Psoas muscle (tissue), 8 donors: ENCODE measurements around the gene GRAP2. TPM values are rescaled to one million over a fixed set of nuclear protein-coding genes. Genes with fewer than 3 reads are reported as not detected.

Experiments used
- ATAC-seq, 4 donors: fragments of 200-7000 bp; cut with Tn5 transposase; one replicate each; pipeline ENCODE4 v1.9.1; 2020; ENCODE audit warnings: moderate library complexity in 3 of 4, mild to moderate bottlenecking in 2 of 4
- DNase-seq, 2 donors: peaks; one replicate each; pipeline ENCODE4 v3.0.0-alpha.2; 2020
- H3K27ac ChIP-seq: fragments of 200-600 bp; one replicate; pipeline ENCODE4 v1.8.0; 2022
- H3K27me3 ChIP-seq, 3 donors: fragments of 200-600 bp in 1 of 3; one replicate each; pipeline versions ENCODE4 v1.6.1 to v1.8.0; 2013 to 2022; ENCODE audit warnings: low read length in 2 of 3, mild to moderate bottlenecking in 2 of 3, moderate library complexity in 1 of 3; ENCODE audit not compliant: insufficient read depth in 3 of 3
- H3K36me3 ChIP-seq, 2 donors: fragments of 200-600 bp in 1 of 2; one replicate each; pipeline versions ENCODE4 v1.6.1 to v1.8.0; 2013 to 2022; ENCODE audit warnings: low read depth in 1 of 2, mild to moderate bottlenecking in 1 of 2, moderate library complexity in 1 of 2; ENCODE audit not compliant: insufficient read depth in 1 of 2
- H3K4me1 ChIP-seq: fragments of 200-600 bp; one replicate; pipeline ENCODE4 v1.8.0; 2022
- H3K4me3 ChIP-seq: fragments of 200-600 bp; one replicate; pipeline ENCODE4 v1.8.0; 2022; ENCODE audit warnings: mild to moderate bottlenecking
- H3K9me3 ChIP-seq: fragments of 200-600 bp; one replicate; pipeline ENCODE4 v1.8.0; 2022
- WGBS, 3 donors: extraction: QIAGEN DNeasy Blood & Tissue Kit; methylation state at CpG; one replicate each; pipeline versions ENCODE4 v1.1.6 to v1.1.7; 2013; 5-methylcytosine and 5-hydroxymethylcytosine counted together
- intact Hi-C, 2 donors: fragments of 100-400 bp; cut with DNase I; formaldehyde crosslinking; loops; one replicate each; pipeline versions ENCODE4 v1.11.0 to v1.14.2; 2022
- polyA plus RNA-seq, 3 donors: library from polyadenylated mRNA; stranded (reverse); fragments of 200-250 nt; gene quantifications; one replicate each; pipeline ENCODE4 v1.2.3, GENCODE V29; 2013
- total RNA-seq, 4 donors: library from RNA; stranded (reverse); fragmentation: NEBNext Ultra II Directional in 2 of 4; extraction: Animal tissue kit (Norgen Biotek cat#: 25700) in 2 of 4; gene quantifications; one replicate each; pipeline versions ENCODE4 v1.2.1 to v1.2.4, GENCODE V29; 2021 to 2023
- TF ChIP-seq, protein P1 (sequence below): fragments of 200-600 bp; IDR thresholded peaks from one replicate; pipeline ENCODE4 v1.8.0; 2022; ENCODE audit warnings: antibody characterized with exemption
- donor health status: healthy with polysubstance abuse.
- donor health status: DM: no; HTN: no; CAD: no; lungs with moderate emphysema.
- donor health status: Bipolar disorder and iron deficiency.
- donor health status: healthy.
- donor health status: DM: yes; HTN: yes; CAD: no.
- donor health status: DM: no; HTN: no; CAD: no.
- donor health status: DM: no; HTN: no; CAD: no.
- donor health status: DM: yes; HTN: yes; CAD: no.

Gene GRAP2
- total and polyA plus RNA-seq, 7 donors, result 0.18 to 0.88 (median 0.33) TPM

GRCh38 chr22:39960791-39961746 is 60.2 kb downstream of the GRAP2 start:
- no peak overlapping the region for H3K4me3 ChIP-seq
- WGBS, 3 donors, result 80 to 90% (median 88%) methylated on average over 13 of the region's 13 CpGs
- H3K27me3 ChIP-seq, result peaks cover 0 to 12% (median 0%) of the 10 kb centered on the region in 3 donors
- no peaks in the 10 kb centered on the region for H3K9me3 ChIP-seq
- TF ChIP-seq, protein P1, sequence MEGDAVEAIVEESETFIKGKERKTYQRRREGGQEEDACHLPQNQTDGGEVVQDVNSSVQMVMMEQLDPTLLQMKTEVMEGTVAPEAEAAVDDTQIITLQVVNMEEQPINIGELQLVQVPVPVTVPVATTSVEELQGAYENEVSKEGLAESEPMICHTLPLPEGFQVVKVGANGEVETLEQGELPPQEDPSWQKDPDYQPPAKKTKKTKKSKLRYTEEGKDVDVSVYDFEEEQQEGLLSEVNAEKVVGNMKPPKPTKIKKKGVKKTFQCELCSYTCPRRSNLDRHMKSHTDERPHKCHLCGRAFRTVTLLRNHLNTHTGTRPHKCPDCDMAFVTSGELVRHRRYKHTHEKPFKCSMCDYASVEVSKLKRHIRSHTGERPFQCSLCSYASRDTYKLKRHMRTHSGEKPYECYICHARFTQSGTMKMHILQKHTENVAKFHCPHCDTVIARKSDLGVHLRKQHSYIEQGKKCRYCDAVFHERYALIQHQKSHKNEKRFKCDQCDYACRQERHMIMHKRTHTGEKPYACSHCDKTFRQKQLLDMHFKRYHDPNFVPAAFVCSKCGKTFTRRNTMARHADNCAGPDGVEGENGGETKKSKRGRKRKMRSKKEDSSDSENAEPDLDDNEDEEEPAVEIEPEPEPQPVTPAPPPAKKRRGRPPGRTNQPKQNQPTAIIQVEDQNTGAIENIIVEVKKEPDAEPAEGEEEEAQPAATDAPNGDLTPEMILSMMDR, result no peak
- no peak for ATAC-seq
- no peak overlapping the region for H3K27ac ChIP-seq
- H3K4me1 ChIP-seq, result no peaks in the 10 kb centered on the region
- no peak for DNase-seq
- H3K36me3 ChIP-seq, result no peaks in the 10 kb centered on the region
- intact Hi-C loops, result loop anchor here in 1 of 2 donors (10.0 kb wide), 1 partner anchor 386 kb away; the partner anchor contains the start of gene CACNA1I

GRCh38 chr22:39962071-39962470 is 61.2 kb downstream of the GRAP2 start:
- H3K9me3 ChIP-seq, result no peaks in the 10 kb centered on the region
- no peak overlapping the region for H3K4me3 ChIP-seq
- ATAC-seq (no peak), DNase-seq (no peak)
- intact Hi-C loops, result loop anchor here in 1 of 2 donors (10.0 kb wide), 1 partner anchor 387 kb away; the partner anchor contains the start of gene CACNA1I
- TF ChIP-seq, protein P1, result no peak
- no peak overlapping the region for H3K27ac ChIP-seq
- H3K4me1 ChIP-seq, result no peaks in the 10 kb centered on the region
- 90 to 96% (median 92%) methylated on average over 9 of the region's 9 CpGs for WGBS, 3 donors
- peaks cover 0 to 12% (median 0%) of the 10 kb centered on the region in 3 donors for H3K27me3 ChIP-seq
- H3K36me3 ChIP-seq, result no peaks in the 10 kb centered on the region

GRCh38 chr22:39965748-39966147 is 64.9 kb downstream of the GRAP2 start:
- intact Hi-C loops, result loop anchor here in 1 of 2 donors (10.0 kb wide), 1 partner anchor 391 kb away; the partner anchor contains the start of gene CACNA1I
- no peaks in the 10 kb centered on the region for H3K4me1 ChIP-seq
- H3K27ac ChIP-seq, result no peak overlapping the region
- no peaks in the 10 kb centered on the region for H3K36me3 ChIP-seq
- 82 to 88% (median 84%) methylated on average over 5 of the region's 5 CpGs for WGBS, 3 donors
- ATAC-seq, result no peak
- TF ChIP-seq, protein P1, result no peak
- peaks cover 0 to 6% (median 0%) of the 10 kb centered on the region in 3 donors for H3K27me3 ChIP-seq
- DNase-seq, result no peak
- H3K4me3 ChIP-seq, result no peak overlapping the region
- no peaks in the 10 kb centered on the region for H3K9me3 ChIP-seq

DNA sequence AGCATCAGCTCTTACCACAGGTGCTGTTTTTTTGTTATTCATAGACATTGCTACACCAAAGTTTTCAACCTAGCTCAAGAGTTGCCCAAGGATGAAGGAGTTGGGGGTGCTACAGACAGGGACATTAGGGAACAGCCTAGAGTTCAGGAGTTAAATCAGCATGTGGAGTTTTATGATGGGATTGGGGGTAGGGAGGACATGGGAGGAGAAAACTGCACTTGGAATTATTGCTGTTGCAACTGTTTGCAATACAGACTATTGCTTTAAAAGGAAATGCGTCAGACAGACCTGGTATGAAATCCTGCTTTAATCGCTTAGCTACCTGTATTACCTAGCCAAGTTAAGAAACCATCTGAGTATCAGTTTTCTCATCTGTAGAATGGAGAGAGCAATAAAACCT is 65.6 kb downstream of the GRAP2 start:
- TF ChIP-seq, protein P1, result no peak
- H3K9me3 ChIP-seq, result no peaks in the 10 kb centered on the region
- 88 to 96% (median 94%) methylated on average over 2 of the region's 2 CpGs for WGBS, 3 donors
- no peaks in the 10 kb centered on the region for H3K36me3 ChIP-seq
- DNase-seq, result no peak
- peaks cover 0 to 6% (median 0%) of the 10 kb centered on the region in 3 donors for H3K27me3 ChIP-seq
- no peak overlapping the region for H3K27ac ChIP-seq
- no peak overlapping the region for H3K4me3 ChIP-seq
- H3K4me1 ChIP-seq, result no peaks in the 10 kb centered on the region
- intact Hi-C loops, result loop anchor here in 1 of 2 donors (10.0 kb wide), 1 partner anchor 392 kb away; the partner anchor contains the start of gene CACNA1I
- no peak for ATAC-seq
